ENCODE results near the gene ZFP82.

Gene ZFP82

GRCh38 chr19:36418287-36419001 lies at the start of gene ZFP82:
TSS of gene ZFP82 (minus strand) at chr19:36418644. CDS start at chr19:36409789, 8,855 bp downstream.
- DNase-seq: peak; percentile 24

GRCh38 chr19:36460046-36460445 lies 41.6 kb upstream of the ZFP82 start:
- no peak for DNase-seq

- no peak for DNase-seq
These were observed 38.4 kb upstream of the ZFP82 start for GRCh38 chr19:36456831-36457230.

DNA sequence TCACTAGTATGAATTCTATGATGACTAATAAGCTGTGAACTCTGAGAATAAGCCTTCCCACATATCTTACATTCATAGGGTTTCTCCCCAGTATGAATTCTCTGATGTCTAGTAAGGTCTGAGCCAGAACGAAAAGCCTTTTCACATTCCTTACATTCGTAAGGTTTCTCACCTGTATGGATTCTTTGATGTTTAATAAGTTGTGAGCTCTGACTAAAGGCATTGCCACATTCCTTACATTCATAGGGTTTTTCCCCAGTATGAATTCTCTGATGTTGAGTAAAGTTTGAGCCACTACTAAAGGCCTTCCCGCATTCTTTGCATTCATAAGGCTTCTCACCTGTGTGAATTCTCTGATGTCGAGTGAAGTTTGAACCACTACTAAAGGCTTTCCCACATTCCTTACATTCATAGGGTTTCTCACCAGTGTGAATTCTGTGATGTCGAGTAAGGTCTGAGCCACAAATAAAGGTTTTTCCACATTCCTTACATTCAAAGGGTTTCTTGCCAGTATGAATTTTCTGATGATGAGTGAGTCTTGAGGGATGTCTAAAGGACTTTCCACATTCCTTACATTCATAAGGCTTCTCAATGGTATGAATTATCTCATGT lies 30.7 kb upstream of the ZFP82 start:
- no peak for DNase-seq

DNA sequence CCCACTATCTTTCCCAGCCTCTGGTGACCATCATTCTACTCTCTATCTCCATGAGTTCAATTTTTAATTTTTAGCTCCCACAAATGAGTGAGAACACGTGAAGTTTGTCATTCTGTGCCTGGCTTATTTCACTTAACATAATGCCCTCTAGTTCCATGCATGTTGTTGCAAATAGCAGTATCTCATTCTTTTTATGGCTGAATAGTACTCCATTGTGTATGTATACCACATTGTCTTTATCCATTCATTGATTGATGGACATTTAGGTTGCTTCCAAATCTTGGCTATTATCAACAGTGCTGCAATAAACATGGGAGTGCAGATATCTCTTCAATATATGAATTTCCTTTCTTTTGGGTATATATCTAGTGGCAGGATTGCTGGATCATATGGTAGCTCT lies 22.9 kb upstream of the ZFP82 start:
- DNase-seq: no peak

- DNase-seq: no peak
These were observed 18.1 kb upstream of the ZFP82 start for GRCh38 chr19:36436531-36436930.

DNA sequence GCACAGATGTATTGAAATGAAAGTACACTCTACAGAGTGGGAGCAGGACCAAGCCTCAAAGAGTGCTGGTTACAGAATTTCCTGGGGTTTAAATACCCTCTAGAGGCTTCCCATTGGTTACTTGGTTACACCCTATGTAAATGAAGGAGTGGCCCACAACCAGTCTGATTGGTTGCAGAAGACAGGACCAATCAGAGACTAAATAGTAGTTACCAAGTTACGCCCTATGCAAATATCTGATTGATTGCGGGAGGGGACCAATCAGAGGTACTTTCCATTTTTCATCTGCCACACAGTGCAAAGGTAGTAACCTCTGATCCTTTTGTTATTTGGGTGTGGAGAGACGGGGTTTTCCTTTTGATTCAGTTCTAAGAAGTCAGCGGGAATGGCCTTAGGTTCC lies 5.5 kb upstream of the ZFP82 start:
- no peak for DNase-seq

DNA sequence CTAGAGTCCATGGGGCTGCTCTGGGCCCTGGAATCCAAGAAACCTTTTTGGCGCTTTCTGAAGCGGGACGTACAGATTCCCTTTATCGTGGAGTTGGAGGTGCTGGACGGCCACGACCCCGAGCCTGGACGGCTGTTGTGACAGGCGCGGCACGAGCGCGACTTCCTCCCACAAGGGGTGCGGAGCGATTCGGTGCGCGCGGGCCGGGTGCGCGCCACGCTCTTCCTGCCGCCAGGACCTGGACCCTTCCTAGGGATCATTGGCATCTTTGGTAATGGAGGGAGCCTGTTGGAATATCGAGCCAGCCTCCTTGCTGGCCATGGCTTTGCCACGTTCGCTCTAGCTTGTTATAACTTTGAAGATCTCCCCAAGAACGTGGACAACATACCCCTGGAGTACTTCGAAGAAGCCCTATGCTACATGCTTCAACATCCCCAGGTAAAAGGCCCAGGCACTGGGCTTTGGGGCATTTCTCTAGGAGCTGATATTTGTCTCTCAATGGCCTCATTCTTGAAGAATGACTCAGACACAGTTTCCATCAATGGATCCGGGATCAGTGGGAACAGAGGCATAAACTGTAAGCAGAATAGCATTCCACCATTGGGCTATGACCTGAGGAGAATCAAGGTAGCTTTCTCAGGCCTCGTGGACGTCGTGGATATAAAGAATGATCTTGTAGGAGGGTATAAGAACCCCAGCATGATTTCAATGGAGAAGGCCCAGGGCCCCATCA lies 3.5 kb upstream of the ZFP82 start:
- no peak for DNase-seq

DNA sequence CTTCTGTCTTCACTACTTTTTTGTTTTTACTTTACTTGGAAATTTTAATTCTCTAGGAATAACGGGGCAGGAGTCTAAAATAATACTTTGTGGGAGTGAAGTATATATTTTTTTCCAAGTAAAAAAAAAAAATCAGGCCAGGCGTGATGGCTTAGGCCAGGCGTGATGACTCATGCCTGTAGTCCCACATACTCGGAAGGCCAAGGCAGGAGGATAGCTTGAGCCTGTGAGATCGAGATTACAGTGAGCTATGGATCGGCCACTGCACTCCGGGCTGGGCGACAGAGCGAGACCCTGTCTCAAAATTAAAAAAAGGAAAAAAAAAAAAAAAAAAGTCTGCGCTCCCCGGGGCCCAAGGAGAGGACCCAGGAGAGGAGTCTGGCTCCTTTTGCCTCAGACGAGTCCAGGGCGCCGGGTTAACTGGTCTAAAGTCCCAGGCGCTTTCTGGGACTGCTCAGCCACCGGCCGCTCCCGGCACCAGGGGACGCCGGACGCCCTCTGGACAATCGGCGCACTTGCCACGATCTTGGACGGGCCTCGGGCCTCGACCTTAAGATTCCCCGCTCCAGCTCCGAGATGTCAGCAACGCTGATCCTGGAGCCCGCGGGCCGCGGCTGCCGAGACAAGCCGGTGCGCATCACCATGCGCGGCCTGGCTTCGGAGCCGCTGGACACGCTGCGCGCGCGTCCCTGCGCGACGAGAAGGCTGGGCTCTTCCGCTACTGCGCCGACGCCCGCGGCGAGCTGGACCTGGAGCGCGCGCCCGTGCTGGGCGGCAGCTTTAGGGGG lies 2.7 kb upstream of the ZFP82 start:
- no peak for DNase-seq

DNA sequence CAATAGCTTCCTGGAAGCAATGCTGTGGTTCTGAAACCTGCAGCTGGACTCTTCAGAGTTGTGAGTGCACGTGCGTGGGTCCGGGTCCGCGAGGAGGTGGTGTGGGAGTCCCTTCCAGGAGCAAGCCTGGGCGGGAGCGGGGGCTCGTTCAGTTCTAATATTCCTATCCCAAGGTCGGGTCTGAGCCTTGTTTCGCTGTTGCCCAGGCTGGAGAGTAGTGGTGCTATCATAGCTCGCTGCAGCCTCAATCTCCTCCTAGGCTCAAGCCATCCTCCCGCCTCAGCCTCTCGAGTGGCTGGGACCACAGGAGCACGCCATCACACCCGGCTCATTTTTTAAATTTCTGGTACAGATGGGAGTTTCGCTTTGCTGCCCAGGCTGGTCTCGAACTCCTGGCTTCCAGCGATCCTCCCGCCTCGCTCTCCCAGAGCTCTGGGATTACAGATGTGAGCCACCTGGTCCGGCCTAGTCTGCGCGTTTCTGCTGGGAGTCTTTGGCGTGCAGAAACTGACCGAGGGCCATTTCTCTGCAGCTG lies 625 bp downstream of the ZFP82 start:
- no peak for DNase-seq

GRCh38 chr19:36409841-36410240 lies 8.6 kb downstream of the ZFP82 start:
- DNase-seq: no peak

DNA sequence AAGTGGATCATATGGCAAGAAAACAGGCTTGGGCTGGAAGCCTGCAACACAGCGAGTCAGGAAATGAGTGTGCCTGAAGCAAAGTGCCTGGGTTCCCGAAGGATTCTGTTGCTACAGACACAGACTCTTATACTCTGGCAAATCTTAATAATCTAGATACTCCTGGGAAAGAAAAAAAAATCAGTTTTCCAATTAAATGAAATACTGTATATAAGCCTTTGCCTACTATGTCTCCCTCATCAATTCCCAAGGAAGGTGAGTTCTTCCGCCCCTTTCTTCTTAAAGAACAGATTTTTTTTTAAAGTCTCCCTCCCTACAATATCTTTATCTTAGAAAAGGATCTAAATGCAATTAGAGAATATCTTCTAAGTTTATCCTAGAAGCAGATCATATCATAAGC lies 10.3 kb downstream of the ZFP82 start:
- DNase-seq: no peak

- DNase-seq: no peak
These were observed 13.9 kb downstream of the ZFP82 start for GRCh38 chr19:36404498-36404897.

GRCh38 chr19:36401475-36401874 lies 17.0 kb downstream of the ZFP82 start:
- DNase-seq: no peak

DNA sequence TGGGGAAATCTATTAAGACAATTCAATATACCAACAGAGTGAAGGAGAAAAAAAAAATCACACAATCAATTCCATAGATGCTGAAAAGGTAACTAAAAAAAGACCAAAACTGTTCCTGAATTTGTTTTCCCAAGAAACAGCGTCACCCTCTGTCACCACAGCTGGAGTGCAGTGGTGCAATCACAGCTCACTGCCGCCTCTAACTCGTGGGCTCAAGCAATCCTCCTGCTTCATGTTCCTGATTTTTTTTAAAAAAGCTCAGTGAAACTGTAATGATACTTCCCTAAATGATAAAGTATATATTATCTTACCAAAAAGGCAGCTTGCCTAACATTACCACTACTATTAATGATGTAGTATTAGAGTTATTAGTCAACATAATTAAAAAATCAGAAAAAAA lies 19.9 kb downstream of the ZFP82 start:
- no peak for DNase-seq

DNA sequence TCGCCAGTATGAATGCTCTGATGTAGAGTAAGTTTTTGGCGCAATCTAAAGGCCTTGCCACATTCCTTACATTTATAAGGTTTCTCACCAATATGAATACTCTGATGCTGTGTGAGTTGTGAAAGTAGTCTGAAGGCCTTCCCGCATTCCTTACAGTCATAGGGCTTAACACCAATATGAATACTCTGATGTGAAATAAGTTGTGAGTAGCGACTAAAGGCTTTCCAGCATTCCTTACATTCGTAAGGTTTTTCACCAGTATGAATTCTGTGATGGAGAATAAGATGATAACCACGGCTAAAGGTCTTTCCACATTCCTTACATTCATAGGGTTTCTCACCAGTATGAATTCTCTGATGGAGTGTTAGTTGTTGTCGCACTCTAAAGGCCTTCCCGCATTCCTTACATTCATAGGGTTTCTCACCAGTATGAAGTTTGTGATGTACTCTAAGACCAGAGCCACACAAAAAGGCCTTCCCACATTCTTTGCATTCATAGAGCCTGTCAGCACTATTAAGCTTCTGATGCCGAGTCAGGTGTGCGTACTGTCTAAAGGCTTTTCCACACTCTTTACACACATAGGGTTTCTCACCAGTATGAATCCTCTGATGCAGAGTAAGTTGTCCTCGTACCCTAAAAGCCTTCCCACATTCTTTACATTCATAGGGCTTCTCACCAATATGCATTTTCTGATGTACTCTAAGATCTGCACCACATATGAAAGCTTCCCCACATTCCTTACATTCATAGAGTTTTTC lies 25.3 kb downstream of the ZFP82 start:
- no peak for DNase-seq

DNA sequence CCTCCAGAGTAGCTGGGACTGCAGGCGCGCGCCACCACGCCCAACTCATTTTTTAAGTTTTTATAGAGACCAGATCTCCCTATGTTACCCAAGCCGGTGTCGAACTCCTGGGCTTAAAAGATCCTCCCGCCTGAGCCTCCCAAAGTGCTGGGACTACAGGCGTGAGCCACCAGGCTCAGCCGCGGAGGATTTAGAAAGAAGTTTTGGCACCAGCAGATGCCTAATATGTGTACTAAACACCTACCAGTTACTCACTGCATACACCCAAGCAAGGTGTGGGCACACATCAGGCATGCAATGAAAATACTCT lies 39.0 kb downstream of the ZFP82 start:
- no peak for DNase-seq

GRCh38 chr19:36378625-36379509 lies 39.6 kb downstream of the ZFP82 start, which contains the start of gene ZFP14:
TSS of gene ZFP14 (minus strand) at chr19:36379201. CDS start at chr19:36367892, 11,309 bp downstream.
- DNase-seq: peak; percentile 63

- DNase-seq: no peak
These were observed 40.8 kb downstream of the ZFP82 start for GRCh38 chr19:36377541-36378178.

DNA sequence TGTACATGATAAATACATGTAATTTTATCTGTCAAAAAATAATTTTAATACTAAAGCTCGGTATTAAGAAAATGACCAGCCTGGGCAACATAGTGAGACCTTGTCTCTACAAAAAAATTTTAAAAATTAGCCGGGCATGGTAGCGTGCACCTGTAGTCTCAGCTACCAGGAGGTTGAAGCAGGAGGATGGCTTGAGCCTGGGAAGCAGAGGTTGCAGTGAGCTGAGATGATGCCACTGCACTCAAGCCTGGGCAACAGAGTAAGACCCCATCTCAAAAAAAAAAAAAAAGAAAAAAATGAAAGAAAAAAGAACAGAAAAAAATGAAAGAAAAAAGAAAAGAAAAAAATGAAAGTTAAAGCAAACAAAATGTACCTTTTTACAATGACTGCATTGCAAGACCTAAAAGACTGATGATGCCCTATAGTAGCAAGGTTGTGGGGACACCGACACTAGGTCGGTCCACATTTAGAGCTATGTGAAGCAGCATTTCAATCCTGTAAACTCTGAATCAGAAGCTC lies 44.7 kb downstream of the ZFP82 start:
- no peak for DNase-seq

DNA sequence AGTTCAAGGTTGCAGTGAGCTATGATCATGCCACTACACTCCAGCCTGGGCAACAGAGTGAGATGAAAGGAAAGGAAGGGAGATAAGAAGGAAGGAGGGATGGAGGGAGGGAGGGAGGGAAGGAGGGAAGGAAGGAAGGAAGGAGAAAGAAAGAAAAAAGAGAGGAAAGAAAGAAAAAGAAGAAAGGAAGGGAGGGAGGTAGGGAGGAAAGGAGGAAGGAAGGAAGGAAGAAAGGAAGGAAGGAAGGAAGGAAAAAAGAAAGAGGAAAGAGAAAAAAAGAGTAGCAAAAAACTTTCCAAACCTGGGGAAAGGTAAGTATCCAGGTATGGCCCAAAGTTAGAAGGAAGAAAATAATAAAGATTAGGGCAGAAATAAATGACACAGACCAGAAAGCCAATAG lies 46.6 kb downstream of the ZFP82 start:
- no peak for DNase-seq

All from NCI-H1436 treated with DMSO at 0.1 percent for 48 hours (cell line).